Fibroblast of lung (primary cell): ENCODE results near the gene GAS2L2. TPM values are rescaled to one million over a fixed set of nuclear protein-coding genes. Genes with fewer than 3 reads are reported as not detected.

Experiments used
- DNase-seq, 2 donors: peaks; one replicate each; pipeline versions ENCODE4 v3.0.0 to v3.0.0-alpha.2; 2010; ENCODE audit warnings: low read depth in 2 of 2
- H2AFZ ChIP-seq: 2 replicates; pipeline ENCODE4 v1.5.1; 2012; ENCODE audit warnings: low read length, control low read depth, inconsistent platforms
- H3K27ac ChIP-seq: 2 replicates; pipeline ENCODE4 v1.5.1; 2011; ENCODE audit warnings: low read length, control low read depth; ENCODE audit not compliant: insufficient read depth
- H3K27me3 ChIP-seq: 2 replicates; pipeline ENCODE4 v1.5.1; 2011; ENCODE audit warnings: mild to moderate bottlenecking, low read length; ENCODE audit not compliant: control insufficient read depth, insufficient read depth
- H3K36me3 ChIP-seq: 2 replicates; pipeline ENCODE4 v1.5.1; 2011; ENCODE audit warnings: low read length; ENCODE audit not compliant: control insufficient read depth, insufficient read depth
- H3K4me1 ChIP-seq: 2 replicates; pipeline ENCODE4 v1.5.1; 2011; ENCODE audit warnings: low read length; ENCODE audit not compliant: control insufficient read depth, insufficient read depth; ENCODE audit errors: extremely low read depth
- H3K4me2 ChIP-seq: 2 replicates; pipeline ENCODE4 v1.5.1; 2011; ENCODE audit warnings: low read length, control low read depth; ENCODE audit not compliant: insufficient read depth; ENCODE audit errors: extremely low read depth
- H3K4me3 ChIP-seq, 4 experiments: fragments of 200-600 bp in 1 of 4; sonication (generic) in 1 of 4; replicated peaks in 1 of 4; 2 replicates each; pipeline ENCODE4 v1.5.1; 2011 to 2016; ENCODE audit warnings: low read length in 4 of 4, low read depth in 3 of 4, mild to moderate bottlenecking in 3 of 4, control low read depth in 2 of 4, inconsistent platforms in 1 of 4, mixed read lengths in 1 of 4; ENCODE audit not compliant: insufficient read depth in 1 of 4; ENCODE audit errors: control extremely low read depth in 1 of 4
- H3K79me2 ChIP-seq: 2 replicates; pipeline ENCODE4 v1.5.1; 2012; ENCODE audit warnings: mild to moderate bottlenecking, low read length, inconsistent platforms; ENCODE audit not compliant: control insufficient read depth, insufficient read depth
- H3K9ac ChIP-seq: 2 replicates; pipeline ENCODE4 v1.5.1; 2011; ENCODE audit warnings: mild to moderate bottlenecking, low read length, control low read depth; ENCODE audit not compliant: insufficient read depth
- H3K9me3 ChIP-seq: 2 replicates; pipeline ENCODE4 v1.5.1; 2012; ENCODE audit warnings: low read depth, low read length; ENCODE audit not compliant: control insufficient read depth, insufficient read depth
- H4K20me1 ChIP-seq: 2 replicates; pipeline ENCODE4 v1.5.1; 2011; ENCODE audit warnings: low read length; ENCODE audit not compliant: control insufficient read depth, insufficient read depth; ENCODE audit errors: extremely low read depth
- EZH2 ChIP-seq: IDR thresholded peaks from 2 replicates; pipeline ENCODE4 v1.5.1; 2012; ENCODE audit warnings: low read length, control low read depth, mild to moderate bottlenecking; ENCODE audit errors: missing control alignments
- polyA plus RNA-seq, 2 donors: library from polyadenylated mRNA; depleted of rRNA in 1 of 2; stranded (reverse) in 1 of 2; unstranded in 1 of 2; fragments of >200 nt; gene quantifications; 2 replicates each; pipeline ENCODE4 v1.2.1, GENCODE V29; 2011 to 2012; ENCODE audit warnings: missing spikeins in 1 of 2
- total RNA-seq: library from RNA; depleted of rRNA; stranded (reverse); fragments of >200 nt; gene quantifications from 2 replicates; pipeline ENCODE4 v1.2.1, GENCODE V29; 2014
- TF ChIP-seq, protein P1 (sequence below), 2 donors: IDR thresholded peaks in 1 of 2; conservative IDR thresholded peaks in 1 of 2; 1 replicate in 1 of 2; 2 replicates in 1 of 2; pipeline ENCODE4 v1.5.1; 2011 to 2012; ENCODE audit warnings: low read length in 2 of 2, control low read depth in 1 of 2, inconsistent platforms in 1 of 2, low read depth in 1 of 2, mild to moderate bottlenecking in 1 of 2

GAS2L2 gene
- total and polyA plus RNA-seq, 2 donors (not counting 1 experiment from before 2014, with no cell fraction given), result not detected

DNA sequence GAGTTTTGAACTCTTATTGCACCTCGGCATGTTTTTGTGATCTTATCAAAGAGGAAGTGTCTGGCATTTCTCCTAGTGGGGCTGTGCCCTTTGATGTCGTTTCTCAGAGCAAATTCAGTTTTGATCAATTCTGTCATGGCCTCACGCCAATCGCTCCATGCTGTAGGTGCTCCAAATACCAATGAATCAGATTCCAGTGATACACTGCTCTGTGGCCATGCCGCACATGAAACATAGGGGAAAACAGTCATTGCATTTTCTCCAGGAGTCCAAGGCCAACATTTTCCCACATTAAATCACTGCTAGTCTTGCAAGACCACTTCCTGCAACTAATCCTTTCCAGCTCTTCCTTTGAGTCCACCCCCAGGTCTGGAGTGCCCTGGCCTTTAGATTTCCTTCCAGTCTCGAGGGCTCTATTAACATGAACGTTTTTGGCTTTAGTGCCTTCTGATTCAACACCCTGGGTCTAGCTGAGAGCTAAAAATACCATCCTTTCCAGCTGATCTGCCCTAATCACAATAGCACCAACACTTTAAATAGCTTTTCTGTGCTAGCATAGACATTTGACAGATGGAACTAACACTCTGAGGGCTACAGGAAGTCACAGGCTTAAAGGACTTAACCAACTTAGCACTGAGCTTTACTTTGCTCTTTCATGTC is 39.8 kb downstream of the GAS2L2 start:
- H2AFZ ChIP-seq, result no peak overlapping the region
- H3K9me3 ChIP-seq, result no peaks in the 10 kb centered on the region
- H3K9ac ChIP-seq, result no peak overlapping the region
- H3K4me1 ChIP-seq, result peaks cover 5% of the 10 kb centered on the region
- no peaks in the 10 kb centered on the region for H4K20me1 ChIP-seq
- peak; percentile 80 to 99 for DNase-seq
- no peaks in the 10 kb centered on the region for H3K27me3 ChIP-seq
- peaks cover 3% of the 10 kb centered on the region for H3K36me3 ChIP-seq
- no peak overlapping the region for H3K27ac ChIP-seq
- H3K4me3 ChIP-seq, result no peak overlapping the region
- peak overlapping the region; percentile 10 for H3K4me2 ChIP-seq
- TF ChIP-seq, protein P1, sequence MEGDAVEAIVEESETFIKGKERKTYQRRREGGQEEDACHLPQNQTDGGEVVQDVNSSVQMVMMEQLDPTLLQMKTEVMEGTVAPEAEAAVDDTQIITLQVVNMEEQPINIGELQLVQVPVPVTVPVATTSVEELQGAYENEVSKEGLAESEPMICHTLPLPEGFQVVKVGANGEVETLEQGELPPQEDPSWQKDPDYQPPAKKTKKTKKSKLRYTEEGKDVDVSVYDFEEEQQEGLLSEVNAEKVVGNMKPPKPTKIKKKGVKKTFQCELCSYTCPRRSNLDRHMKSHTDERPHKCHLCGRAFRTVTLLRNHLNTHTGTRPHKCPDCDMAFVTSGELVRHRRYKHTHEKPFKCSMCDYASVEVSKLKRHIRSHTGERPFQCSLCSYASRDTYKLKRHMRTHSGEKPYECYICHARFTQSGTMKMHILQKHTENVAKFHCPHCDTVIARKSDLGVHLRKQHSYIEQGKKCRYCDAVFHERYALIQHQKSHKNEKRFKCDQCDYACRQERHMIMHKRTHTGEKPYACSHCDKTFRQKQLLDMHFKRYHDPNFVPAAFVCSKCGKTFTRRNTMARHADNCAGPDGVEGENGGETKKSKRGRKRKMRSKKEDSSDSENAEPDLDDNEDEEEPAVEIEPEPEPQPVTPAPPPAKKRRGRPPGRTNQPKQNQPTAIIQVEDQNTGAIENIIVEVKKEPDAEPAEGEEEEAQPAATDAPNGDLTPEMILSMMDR (conservative IDR thresholded peaks at IDR 0.05 in 1 of 2, IDR thresholded peaks at IDR 0.05 in 1 of 2; ENCODE audit: low read depth in 1 of 2, low read length in 2 of 2), result no peak
- no peak for TF ChIP-seq EZH2
- H3K79me2 ChIP-seq, result no peaks in the 10 kb centered on the region

DNA sequence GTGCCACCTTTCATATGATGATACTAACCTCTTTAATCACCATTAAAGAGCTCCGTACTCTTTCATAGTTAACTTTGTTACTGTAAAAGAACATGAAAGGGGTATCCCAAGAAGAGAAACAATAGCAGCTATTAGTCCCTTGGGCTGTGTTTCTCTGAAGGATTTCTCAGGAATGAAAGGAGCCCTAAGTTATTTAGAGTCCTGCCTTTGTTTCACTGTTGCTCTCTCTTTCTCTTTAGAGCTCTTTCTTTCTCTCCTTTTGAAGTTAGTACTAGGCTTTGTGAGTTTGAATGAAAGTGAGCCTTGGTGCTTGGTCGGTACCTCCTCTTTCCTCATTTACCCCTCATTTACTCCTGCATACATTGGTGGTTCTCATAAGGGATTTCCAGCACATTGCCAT is 42.1 kb downstream of the GAS2L2 start:
- no peak overlapping the region for H3K9ac ChIP-seq
- H4K20me1 ChIP-seq, result no peaks in the 10 kb centered on the region
- TF ChIP-seq EZH2, result no peak
- TF ChIP-seq, protein P1 (conservative IDR thresholded peaks at IDR 0.05 in 1 of 2, IDR thresholded peaks at IDR 0.05 in 1 of 2; ENCODE audit: low read depth in 1 of 2, low read length in 2 of 2), result no peak
- no peak overlapping the region for H2AFZ ChIP-seq
- H3K4me2 ChIP-seq, result no peak overlapping the region
- H3K79me2 ChIP-seq, result no peaks in the 10 kb centered on the region
- peaks cover 1% of the 10 kb centered on the region for H3K36me3 ChIP-seq
- no peak overlapping the region for H3K27ac ChIP-seq
- H3K27me3 ChIP-seq, result no peaks in the 10 kb centered on the region
- H3K9me3 ChIP-seq, result no peaks in the 10 kb centered on the region
- H3K4me3 ChIP-seq, result no peak overlapping the region
- H3K4me1 ChIP-seq, result peaks cover 5% of the 10 kb centered on the region
- DNase-seq, result no peak

DNA sequence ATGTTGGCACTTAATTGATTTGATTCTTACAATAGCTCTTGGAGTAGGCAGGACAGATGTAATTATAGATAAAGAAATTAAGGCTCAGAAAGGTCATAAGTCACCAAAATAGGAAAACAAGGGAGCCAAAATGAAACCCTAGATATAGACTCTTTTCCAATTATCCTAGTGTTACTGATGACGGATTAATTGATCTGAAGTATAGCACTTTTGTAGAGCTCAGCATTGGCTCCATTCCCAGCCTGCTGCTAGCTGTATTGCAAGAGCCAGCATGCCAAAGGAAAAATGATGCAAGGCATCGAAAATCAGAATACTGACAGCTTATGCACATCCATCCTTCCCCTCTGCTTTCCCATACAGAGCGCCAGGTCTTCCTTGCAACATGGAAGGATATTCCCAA is 43.2 kb downstream of the GAS2L2 start:
- H3K27me3 ChIP-seq, result no peaks in the 10 kb centered on the region
- no peaks in the 10 kb centered on the region for H3K9me3 ChIP-seq
- H3K4me1 ChIP-seq, result peaks cover 5% of the 10 kb centered on the region
- no peaks in the 10 kb centered on the region for H4K20me1 ChIP-seq
- H3K4me2 ChIP-seq, result no peak overlapping the region
- H2AFZ ChIP-seq, result no peak overlapping the region
- no peak overlapping the region for H3K27ac ChIP-seq
- H3K36me3 ChIP-seq, result peaks cover 1% of the 10 kb centered on the region
- no peak overlapping the region for H3K9ac ChIP-seq
- DNase-seq, result peak in 1 of 2 donors; percentile 87
- H3K4me3 ChIP-seq, result no peak overlapping the region
- TF ChIP-seq EZH2, result no peak
- TF ChIP-seq, protein P1 (conservative IDR thresholded peaks at IDR 0.05 in 1 of 2, IDR thresholded peaks at IDR 0.05 in 1 of 2; ENCODE audit: low read depth in 1 of 2, low read length in 2 of 2), result no peak
- H3K79me2 ChIP-seq, result no peaks in the 10 kb centered on the region
